COLO668 (cell line): ENCODE data around the gene PNLIP.
A peak's percentile ranks its signal among the peaks of the same experiment; 100 is the strongest.

Experiments
- DNase-seq: peaks from one replicate; lab custom pipeline; 2025; ENCODE audit not compliant: unreplicated experiment; lab: John Stamatoyannopoulos, UW

The PNLIP gene

GRCh38 chr10:116545756-116546155 lies at the start of gene PNLIP:
PNLIP (plus strand) TSS chr10:116545931; CDS start chr10:116546093, 162 bp downstream.
- DNase-seq = no peak

GRCh38 chr10:116504786-116505185 lies 40.9 kb upstream of the PNLIP start:
- DNase-seq = no peak

GRCh38 chr10:116510565-116510964 lies 35.2 kb upstream of the PNLIP start:
- DNase-seq = no peak

DNA sequence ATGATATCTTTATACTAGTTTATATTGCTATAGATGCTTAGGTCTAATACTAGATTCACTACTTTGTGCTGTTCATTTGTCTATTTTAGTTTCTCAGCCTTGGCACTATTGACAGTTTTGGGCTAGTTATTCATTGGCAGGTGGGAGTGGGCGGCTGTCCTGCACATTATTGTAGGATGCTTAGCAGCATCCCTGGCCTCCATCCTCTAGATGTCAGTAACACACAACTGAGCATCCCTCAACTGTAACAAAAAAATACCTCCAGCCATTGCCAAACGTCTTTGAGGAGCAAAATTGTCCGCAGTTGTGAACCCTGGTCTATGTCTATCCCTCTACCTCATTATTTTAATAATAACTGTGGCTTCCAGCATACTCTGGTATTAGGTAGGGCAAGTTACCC lies 34.4 kb upstream of the PNLIP start:
- no peak for DNase-seq

DNA sequence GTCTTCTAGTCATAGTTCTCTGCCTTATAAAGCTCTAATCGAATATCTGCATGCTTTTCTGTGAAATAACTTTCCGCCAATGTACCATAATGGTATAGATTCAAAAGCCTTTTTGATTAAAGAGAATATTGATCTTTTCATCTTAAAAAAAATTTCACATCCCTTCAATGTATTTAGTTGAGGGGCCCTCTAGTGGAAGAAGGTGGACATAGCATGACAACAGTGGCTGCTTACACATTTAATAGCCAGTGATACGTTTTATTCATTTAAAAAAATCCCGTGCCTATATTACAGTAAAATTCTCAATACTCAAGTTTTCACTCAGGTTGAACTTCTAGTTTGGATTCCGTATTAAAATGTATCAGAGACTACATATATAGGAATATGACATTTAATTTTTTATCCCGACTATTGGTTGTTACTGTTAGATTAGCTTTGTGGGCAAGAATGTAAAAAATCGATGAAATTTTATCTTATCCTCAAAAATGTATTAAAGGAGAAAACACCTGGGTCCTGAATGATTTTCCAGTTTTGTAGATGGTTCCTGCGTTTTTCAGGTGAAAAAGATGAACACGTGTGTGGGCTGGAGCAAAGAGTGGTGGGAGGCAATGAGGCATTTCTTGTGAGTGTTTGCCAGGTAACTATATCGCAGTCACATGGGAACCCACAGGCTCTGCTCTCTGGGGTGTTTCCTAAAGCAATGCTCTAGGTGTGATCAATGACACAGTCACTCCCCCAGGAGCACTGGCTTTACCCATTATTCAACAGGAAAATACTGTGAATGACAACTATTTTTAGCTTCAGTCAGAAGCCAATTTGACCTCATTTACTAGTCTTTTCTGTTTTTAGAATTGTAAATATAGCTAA lies 24.1 kb upstream of the PNLIP start:
- peak; percentile 11 for DNase-seq

GRCh38 chr10:116522803-116523381 lies 22.8 kb upstream of the PNLIP start:
- no peak for DNase-seq

GRCh38 chr10:116524736-116525135 lies 21.0 kb upstream of the PNLIP start:
- DNase-seq = no peak

GRCh38 chr10:116526219-116526618 lies 19.5 kb upstream of the PNLIP start:
- DNase-seq = no peak

GRCh38 chr10:116536810-116537209 lies 8.9 kb upstream of the PNLIP start:
- DNase-seq = no peak

DNA sequence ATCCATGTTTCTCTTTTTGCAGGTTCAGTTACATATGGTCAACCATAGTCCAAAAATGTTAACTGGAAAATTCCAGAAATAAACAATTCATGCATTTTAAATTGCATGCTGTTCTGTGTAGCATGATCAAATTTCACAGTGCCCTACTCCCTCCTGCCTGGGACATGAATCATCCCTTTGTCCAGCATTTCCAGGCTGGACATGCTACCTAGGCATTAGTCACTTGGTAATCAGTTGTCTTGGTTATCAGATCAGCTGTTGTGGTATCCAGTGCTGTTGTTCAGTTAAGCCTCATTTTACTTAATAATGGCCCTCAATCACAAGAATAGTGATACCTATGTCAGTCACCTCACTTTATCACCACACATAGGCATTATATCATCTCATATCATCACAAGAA lies 7.3 kb upstream of the PNLIP start:
- no peak for DNase-seq

GRCh38 chr10:116538992-116539391 lies 6.7 kb upstream of the PNLIP start:
- DNase-seq = no peak

- DNase-seq = no peak
Observed at GRCh38 chr10:116540814-116541213, 4.9 kb upstream of the PNLIP start.

DNA sequence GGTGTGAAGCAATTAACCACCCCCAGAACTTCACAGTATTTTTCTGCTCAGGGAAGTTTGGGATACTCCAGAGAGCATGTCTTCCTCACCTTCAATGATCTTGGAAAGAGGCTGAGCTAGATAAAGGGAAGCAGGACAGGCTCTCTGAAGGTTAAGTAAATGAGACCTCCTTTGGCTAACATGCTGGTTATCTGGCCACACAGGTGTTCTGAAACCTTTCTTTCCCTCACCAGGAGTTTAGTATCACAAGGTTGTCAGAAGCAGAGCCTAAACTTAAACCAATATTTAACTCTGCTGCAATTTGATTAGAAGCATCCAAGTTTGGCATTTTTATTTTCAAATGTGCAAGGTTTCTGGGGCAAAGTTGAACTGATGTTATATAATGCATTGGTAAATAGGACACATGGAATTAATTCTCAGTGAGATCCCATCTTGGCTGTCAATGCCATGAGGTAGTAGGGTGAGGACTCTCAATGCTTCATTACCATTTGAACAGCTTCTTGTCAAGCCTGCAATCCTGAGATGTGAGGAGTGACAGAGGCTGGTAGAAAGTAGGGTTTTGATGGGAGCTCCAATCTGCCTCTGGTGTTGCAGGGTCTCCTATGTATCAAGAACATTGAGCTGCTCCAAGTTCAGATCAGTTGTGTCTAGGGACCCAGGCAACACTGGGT lies 3.6 kb upstream of the PNLIP start:
- DNase-seq = no peak

DNA sequence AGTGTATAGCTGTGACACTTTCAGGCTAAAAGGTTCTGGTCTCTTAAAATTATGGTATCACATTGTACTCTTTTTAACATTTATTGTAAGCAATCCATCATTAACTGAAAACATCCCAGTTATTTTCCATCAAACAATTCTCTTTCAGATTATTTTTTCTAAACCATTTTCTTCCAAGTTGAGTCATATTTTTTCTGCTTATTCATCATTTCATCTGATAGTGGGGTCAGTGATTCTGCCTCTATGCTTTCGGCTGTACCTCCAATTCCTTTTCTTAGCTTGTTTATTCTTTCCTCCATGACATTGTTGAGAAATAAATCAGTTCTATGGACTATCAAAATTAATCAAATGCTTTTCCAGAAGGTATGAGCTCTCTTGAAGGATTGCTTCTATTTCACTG lies 609 bp upstream of the PNLIP start:
- DNase-seq = no peak

DNA sequence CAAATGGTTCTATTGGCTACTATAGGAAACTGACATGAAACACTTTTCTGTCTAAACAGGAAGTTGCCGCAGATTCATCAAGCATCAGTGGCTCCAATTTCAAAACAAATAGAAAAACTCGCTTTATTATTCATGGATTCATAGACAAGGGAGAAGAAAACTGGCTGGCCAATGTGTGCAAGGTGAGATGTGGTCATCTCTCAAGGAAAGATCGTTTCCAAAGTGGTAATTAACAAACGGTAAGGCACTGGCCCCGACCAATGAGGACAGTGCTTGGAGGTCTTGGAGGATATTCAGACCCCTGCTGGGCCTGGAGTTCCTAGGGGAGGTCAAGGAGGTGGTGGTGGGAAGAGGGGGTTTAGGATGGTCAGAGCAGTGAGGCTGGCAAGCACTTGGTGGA lies 2.6 kb downstream of the PNLIP start:
- no peak for DNase-seq

- DNase-seq = no peak
Observed at GRCh38 chr10:116553378-116553980, 7.7 kb downstream of the PNLIP start.

DNA sequence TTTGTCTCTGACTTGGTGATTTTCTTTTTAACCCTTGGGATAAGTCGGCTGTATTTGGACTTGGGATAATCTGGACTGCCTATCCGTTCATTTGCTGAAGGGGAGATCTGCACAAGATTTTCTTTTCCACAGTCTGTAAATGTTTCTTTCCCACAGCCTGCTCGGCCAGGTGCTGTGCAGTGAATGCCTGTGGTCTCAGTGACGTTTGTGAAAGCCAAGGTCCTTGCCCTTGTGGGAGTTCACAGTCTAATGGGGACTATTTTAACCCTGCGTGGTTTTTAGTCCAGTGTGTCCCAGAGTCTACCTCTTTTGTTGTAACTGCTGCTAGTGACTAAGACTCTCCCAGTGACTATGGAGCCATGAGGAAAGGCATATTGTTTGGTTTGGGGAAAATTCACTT lies 8.9 kb downstream of the PNLIP start:
- DNase-seq = no peak

DNA sequence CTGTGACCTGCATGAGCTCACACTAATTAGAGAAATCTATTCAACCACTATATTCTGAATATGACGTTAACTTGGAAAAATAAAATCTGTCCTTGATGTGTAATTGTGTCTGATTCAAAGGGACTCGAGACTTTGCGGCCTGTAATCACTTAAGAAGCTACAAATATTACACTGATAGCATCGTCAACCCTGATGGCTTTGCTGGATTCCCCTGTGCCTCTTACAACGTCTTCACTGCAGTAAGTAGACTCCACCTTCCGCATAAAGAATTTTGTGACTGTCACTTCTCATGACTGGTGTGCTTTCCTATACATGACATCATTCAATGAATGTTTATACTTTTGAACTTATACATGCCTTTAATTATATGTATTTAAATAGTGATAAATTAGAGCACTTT lies 10.1 kb downstream of the PNLIP start:
- no peak for DNase-seq

GRCh38 chr10:116557305-116557880 lies 11.7 kb downstream of the PNLIP start:
- no peak for DNase-seq

- no peak for DNase-seq
Observed at GRCh38 chr10:116565534-116565933, 19.8 kb downstream of the PNLIP start.

DNA sequence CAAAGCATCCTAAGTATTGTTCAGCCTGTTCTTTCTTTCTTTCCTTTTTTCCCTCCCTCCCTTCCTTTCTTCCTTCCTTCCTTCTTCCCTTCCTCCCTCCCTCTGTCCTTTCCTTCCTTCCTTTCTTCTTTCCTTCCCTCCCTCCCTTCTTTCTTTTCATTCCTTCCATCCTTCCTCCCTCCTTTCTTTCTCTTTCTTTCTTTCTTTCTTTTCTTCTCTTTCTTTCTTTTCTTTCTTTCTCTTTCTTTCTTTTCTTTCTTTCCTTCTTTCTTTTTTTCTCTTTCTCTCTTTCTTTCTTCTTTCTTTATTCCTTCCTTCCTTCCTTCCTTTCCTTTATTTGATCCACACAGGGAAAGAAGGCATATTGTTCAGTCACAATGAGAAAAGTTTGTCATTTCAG lies 21.2 kb downstream of the PNLIP start:
- DNase-seq = no peak
